ENCODE data around the gene CCDC86.

GRCh38 chr11:60831501-60832079 is 10.3 kb upstream of the CCDC86 start:
- TF ChIP-seq CTCF (conservative IDR thresholded peaks at IDR 0.05; ENCODE audit: low read length) (no peak), EZH2phosphoT487 (IDR thresholded peaks at IDR 0.05; ENCODE audit: borderline replicate concordance, low read depth, low read length) (no peak)

All from OCI-LY7 (cell line).